Measurements from ENCODE around the gene TTLL11.
"Not testable (repeated sequence)": the region's sequence is repeated elsewhere in the genome, so short reads cannot be mapped to it uniquely, and the experiment has no call there.

The TTLL11 gene

DNA sequence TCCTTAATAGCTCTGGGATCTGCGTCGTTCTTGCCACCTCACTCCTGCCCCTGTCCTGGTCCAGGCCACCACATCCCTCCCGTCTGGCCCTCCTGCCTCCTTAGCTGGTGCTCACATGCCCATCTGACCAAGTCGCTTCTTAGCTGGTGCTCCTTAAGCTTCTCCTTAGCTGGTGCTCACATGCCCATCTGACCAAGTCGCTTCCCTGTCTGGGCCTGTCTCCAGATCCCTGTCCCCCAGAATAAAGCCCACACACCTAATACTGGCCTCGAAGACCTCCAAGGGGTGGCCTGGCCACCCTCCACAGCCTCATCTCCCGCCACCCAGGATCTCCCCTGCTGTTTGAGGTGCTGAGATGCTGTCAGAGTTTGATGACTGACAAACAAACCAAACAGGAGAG, 31.4 kb upstream of the TTLL11 start:
- no peak for DNase-seq

DNA sequence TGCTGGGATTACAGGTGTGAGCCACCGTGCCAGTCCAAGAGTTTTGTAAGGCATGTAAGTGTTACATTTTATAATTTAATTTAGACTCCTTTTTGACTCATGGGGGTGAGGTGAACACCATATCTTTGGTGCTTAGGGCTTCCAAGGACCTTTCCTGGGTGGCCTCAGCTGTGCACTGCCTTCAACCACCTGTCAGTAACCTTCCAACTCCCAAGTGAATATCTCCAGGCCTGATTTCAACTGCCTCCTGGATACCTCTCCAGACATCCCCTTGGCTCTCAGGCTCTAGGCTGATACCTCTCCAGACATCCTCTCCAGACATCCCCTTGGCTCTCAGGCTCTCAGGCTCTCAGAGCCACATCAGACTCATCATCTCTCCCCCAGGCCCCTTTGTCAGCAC, 30.9 kb upstream of the TTLL11 start:
- no peak for DNase-seq

DNA sequence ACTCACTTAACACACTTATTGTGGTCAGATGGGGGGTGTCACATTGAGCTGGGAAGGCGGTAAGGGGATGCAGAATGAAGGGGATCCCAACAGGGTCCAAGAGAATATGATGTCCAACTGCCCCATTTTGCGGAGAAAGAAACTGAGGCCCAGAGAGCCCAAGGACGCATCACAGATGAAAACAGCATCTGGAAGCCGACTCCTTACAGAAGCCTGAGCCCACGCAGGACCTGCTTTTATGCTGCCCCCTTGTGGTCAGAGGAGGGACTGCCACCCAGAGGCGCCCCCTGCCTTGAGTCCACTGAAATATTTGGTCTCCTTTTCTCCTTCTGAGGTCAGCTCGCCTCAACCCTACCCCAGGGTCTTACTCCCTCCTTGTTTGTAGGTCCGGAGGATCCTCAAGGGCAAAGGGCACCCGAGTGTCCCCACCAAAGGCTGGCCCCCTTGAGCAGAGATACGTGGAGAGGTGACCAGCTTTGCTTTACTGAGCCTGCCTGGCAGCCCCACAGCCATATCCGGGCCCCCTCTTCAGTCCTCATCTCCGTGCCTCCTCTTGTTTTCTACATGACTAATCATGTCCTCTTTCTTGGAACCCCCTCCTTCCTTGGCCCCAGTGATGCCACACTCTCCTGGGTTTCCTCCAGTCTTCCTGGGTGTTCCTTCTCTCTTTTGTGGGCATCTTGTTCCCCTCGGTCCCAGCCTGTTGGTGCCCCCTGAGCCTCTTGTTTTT, 30.0 kb upstream of the TTLL11 start:
- DNase-seq: peak; percentile 10

DNA sequence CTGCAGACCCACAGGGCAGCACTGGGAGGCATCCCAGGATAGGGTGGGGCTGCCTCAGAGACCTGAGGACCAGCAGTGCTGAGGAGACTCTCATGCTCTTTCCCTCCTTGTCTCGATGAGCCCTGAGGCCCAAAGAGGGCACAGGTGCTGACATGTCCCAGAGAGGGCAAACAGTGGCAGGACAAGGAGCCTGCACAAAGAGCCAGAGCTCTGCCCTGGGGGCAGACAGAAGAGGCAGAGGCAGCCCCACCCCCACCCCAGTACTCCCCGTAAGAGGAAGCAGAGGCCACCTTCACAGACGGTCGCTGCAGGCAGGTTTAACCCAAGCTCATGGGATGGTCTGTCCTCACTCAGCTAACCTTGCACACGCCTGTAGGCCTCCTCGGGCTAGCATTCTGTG, 29.4 kb upstream of the TTLL11 start:
- DNase-seq: no peak

DNA sequence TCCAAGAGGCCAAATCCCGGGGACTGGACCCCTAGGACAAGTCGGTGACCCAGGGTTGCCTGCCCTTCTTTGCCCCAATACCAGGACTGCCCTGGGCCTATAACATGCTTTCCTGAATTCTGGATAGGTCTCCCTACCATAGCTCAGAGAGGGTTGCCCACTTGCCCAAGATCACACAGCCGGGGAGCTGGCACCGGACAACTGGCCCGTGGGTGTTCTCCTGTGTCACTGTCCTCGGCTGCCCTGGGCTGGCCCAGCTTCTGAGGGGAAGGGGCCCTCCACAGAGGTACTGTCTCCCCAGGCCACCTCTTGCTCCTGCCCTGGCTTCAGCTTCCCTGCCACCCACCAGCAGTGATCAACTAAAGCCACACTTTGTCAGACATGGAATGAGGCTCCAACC, 28.8 kb upstream of the TTLL11 start:
- no peak for DNase-seq

DNA sequence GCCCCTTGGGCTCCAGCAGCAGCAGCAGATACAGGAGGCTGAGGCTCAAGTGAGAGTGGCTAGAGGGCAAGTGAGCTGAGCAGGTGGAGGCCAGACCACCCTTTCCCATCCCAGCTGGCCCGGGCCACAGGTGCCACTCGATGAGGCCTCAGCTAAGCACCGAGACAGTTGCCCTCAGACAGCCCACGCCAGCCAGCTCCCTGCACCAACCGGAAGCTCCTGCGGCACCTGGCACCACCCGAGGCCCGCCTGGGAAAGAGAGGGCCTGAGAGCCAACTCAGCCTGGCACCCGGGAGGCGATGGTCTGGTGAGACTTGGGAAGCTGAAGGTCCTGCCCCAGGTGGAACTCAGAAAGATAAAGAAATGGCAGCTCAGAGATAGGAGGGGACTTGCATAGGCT, 28.3 kb upstream of the TTLL11 start:
- no peak for DNase-seq

DNA sequence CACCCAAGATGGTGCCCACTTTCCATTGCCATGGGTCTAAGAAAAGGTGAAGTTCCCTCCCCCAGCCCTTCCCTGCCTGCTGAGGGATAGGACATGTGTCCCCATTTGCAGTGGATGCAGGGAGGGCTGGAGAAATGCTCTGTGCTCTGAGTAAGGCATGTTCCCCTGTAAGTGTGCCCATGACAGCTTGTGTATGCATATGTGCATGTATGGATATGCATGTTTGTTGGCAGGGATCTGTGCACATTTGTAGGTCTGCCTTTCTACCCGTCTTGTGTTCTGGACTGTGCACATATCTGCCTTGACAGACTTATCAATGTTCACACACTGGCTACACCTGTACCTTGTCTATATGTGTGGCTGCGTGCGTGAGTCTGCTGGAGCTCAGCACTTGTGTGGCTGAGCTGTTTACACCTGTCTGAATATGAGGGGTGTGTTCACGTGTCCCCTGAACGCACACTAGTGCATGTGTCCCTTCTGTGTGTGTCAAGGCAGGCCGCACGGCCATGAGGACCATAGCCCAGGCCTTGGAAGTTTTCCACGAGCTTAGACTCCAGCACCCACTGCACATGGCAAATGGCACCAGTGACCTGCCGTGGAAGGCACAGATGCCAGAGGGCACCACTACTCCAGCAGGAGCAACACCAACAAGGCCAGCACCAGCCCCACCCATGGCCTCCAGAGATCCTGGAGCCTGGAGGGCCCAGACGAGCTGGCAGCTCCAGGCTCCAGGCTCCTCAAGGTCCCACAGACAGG, 27.4 kb upstream of the TTLL11 start:
- no peak for DNase-seq

DNA sequence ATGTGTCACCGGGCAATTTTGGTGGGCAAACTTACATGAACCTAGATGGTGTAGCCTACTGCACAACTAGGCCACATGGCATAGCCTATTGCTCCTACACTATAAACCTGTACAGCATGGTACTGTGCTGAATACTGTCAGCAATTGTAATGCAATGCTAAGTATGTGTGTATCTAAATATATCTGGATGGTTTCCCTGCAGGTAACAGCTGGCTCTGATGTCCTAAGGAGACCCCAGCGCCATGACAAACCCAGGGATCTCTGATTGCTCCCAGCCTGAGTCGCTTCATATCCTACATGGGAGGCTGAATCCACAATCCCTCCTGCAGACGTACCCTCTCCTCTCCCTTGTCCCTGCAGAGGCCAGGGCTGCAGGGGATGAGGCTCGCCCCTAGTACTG, 26.6 kb upstream of the TTLL11 start:
- DNase-seq: no peak

DNA sequence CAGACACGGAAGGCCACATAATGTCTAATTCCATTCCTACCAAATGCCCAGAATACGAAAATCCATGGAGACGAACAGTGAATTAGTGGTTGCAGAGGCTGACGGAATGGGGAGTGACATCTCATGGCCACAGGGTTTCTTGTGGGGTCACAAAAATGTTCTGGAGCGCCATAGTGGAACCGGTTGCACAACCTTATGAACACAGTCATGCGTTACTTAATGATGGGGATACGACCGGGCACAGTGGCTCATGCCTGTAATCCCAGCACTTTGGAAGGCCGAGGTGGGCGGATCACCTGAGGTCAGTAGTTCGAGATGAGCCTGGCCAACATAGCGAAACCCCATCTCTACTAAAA, 26.0 kb upstream of the TTLL11 start:
- DNase-seq: no peak

DNA sequence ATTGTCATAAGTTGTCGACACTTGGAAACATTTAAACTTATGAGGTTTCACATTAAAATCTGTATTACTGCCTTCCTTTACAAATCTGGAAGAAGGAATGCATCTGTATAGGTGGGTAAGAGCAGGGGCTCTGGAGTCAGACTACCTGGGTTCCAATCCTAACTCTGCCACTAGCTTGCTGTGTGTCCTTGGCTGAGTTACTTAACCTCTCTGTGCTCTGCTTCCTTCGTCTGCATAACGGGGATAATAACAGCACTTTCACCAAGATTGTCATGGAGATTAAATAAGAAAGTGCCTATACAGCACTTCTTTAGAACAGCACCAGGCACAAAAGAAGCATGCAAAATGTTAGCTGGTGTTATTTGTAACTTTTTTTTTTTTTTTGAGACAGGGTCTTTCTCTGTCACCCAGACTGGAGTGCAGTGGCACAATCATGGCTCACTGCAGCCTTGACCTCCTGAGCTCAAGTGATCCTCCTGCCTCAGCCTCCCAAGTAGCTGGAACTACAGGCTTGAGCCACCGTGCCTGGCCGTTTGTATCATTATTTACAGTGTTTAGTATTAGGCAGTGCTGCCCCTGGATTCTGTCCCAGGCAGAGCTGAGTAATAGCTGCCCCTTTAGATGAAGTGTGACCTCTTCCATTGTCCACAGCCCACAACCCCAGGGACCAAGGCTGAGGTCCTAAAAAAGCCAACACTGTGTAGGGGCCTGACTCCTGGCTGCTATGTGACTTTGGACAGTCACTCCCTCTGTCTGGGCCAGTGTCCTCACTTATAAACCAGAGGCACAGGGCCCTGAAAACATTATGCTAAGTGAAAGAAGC, 25.4 kb upstream of the TTLL11 start:
- no peak for DNase-seq

DNA sequence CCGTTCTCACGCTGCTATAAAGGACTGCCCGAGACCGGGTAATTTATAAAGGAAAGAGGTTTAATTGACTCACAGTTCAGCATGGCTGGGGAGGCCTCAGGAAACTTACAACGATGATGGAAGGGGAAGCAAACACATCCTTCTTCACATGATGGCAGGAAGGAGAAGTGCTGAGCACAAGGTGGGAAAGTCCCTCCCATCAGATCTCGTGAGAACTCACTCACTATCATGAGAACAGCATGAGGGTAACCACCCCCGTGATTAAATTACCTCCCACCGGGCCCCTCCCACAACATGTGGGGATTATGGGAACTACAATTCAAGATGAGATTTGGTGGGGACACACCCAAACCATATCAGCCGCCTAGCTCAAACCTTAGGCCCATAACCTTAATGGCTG, 24.1 kb upstream of the TTLL11 start:
- DNase-seq: not testable (repeated sequence)

DNA sequence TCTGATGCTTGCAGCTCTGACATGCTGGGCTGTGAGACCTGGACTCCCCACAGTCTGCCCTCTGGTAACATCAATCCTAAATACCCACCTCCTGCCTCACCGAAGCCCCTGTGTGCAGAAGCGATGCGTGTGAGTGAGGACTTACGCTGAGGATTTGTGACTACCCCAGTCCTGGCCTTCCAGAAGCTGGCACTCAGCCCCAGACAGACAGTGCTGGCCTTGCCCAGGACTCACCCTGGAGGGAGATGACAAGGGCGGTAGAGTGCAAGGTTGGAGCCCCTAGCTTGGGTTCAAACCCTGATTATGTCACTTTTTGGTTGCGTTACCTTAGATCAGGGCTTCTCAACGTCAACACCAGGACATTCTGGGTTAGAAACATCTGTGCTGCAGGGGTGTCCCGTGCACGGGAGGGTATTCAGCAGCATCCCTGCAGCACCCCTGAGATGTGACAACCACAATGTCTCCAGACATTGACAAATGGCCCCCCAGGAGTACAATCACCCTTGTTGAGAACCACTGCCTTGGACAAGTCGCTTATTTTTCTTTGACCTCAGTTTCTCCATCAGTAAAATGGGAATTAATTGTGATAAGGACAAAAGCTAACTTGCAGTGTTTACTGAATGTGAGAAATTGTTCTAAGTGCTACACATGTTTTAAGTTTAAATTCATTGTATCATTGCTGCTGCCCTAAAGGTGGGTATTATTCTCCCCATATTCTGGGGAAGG, 23.5 kb upstream of the TTLL11 start:
- DNase-seq: no peak

DNA sequence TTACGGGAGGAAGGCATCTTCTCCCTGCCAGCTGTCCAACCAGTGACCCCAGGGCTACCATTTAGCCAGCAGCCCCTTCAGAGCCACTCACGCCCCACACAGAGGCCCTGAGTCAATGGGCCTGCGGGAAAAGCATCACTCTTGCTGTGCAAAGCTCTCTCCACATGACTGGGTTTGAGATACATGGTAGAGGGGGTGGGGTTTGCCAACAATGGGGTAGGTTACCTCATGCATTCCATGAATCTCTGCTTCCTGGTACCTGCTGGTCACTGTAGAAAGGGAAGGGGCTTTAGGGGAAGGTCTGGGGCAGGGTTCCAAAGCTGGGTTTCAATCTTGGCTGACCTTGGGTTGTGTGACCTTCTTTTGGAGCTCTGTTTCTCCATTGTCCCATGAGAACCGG, 22.9 kb upstream of the TTLL11 start:
- no peak for DNase-seq

DNA sequence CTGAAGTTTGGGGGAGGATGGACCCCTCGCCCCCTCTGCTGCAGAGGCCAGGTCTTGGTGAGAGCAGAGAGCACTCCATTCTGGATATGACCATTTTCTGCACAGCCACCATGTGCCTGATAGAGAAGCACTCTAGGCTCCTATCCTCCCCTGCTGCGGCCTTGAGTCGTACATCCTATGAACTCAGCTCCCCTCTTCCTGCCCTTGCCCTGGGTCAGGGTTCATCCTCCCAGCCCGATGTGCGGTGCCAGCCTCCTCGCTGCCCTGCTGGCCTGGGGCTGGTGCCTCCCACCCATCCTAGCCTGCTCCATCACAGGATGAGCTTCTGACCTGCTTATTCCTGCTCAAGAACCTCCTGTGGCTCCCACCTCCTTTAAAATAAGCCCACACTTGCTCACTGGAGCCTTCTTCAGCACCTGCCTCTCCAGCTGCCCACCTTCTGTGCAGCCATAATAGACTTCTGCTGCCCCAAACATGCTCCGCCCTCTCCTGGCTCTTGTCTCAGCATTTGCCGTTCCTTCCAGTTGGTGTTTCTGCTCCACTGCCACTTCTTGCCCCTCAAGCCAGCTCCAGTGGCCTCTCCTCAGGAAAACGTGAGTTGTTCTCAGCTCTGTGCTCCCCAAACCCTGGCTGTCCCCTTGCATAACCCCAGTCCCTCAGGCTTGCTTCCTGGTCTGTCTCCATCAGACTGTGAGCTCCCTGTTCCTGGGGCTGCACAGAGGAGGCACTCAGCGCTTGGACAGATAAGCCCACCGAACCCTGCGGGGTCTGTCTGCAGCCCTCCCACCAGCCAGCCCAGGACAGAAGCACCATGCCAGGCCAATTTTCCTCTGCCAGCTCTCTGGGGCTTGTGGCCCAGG, 22.3 kb upstream of the TTLL11 start:
- no peak for DNase-seq

DNA sequence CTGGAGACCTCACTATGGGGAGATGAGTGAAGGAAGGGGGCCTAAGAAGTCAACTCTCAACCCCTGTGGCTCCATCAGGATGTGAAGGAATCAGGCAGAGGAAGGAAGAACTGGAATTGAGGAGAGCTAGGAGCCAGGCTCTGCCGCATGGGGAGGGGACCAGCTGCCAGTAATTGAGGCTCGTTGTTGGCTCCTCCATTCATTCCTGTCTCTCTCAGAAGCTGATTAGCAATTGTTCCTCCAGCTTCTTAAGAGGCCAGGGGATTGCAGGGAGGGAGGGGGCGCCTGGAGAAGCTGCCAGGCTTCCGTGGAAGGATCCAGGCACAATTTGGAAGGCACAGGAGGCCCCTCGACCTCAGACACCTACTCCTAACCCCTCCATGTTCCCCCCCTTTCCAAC, 20.5 kb upstream of the TTLL11 start:
- no peak for DNase-seq

DNA sequence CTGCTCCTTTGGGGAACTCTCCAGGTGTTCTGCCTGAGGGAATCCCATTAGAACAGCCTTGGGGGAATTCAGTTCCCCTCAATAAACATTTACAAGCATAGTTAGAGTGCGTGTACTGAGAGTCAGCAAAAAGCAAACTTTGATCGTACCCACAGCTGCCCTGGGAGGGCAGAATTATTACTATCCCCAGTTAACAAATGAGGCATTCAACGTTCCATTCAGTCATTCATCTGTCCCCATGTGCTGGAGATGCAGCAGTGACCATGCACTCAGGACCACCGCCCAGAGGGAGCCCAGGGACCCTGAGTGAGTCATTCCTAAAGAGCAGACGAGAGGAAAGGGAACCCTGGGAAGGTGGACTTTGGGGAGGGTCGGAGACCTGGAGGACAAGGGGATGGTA, 19.1 kb upstream of the TTLL11 start:
- DNase-seq: no peak

DNA sequence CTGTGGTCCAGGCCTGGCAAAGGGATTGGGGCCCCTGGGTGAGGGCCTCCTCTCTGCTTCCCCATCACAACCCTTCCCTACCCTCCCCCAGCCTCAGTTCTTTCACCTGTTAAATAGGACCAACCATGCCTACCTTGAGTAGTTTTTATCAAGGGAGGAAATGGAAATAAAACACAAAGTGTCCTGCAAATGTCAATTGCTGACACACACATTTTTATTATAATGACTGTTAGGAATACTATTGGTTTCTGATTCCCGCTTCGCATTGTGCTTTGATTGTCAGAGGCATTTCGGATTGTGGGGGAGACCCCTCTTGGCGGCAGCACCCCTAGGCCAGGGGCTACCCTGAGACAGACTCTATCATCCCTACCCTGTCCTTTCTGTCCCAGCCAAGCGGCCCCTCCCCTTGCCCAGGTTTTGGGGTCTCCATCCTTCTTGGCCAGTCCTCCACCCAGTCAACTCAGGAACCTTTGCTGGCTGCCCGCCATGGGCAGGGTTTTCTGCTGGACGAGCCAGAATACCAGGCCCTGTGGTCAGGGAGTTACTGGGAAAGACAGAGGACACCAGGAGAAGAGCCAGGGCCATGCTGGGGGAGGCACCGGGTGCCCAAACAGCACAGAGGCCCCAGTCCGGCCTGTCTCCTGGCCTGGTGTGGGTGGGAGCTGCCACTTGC, 18.4 kb upstream of the TTLL11 start:
- DNase-seq: no peak

DNA sequence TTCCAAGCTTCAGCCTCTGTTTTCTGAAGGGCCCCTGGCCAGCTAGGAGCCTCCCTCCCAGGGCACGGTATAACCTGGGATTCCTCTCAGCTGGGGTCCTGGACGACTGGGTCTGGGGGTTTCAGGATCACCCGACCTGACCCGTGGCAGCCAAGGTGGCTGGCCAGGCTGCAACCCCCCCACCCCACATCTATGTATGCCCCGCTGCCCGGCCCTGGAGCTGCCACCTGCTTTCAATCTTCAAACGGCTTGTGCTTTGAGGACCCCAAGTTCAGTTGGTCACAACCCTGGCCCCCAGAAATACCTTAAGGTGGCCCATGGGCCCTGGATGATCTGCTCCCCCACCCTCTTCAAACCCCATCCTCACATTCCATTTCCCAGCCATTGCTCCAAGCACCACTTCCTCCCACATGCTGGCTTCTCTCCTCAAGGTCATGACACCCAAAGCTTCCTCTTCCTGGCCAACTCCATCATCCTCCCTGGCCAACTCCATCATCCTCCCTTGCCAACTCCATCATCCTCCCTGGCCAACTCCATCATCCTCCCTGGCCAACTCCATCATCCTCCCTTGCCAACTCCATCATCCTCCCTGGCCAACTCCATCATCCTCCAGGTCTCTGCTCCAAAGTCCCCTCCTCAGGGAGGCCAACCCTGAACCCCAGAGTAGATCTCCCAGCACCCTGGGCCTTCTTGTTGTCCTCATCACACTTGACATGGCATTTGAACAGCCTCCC, 17.2 kb upstream of the TTLL11 start:
- DNase-seq: no peak

DNA sequence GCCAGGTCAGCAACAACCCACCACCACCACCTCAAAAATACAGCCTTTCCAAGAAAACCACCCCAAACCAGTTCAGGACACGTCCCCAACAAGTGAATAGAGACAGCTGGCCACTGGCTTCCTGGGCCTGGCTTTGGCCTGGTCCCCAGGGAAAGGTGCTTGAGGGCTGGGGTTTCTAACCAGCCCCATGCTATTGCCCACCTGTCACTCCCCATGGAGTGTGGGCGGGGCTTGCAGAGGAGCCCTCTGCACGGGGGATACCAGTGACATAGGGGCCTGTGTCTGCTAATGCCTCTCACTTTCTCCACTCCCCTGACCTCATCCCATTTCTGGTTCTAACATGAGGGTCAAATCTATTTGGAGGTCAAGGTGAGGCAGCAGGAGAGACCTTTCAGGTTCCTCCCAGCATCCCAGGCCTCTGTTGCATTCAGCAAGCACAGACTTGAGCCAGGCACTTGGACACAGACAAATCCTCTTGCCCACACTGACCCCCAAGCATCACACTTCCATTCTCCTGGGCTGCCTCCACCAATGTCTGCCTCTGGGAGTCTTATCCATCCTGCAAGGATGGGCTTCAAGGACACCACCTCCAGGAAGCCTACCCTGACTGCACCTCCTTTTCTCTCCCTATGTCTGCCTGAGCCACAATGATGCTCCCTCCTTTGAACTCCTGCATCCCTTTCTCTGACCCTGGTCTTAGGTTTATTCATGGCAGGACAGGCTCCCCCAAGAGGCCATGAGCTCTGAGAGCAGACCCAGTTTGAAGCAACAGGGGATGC, 16.1 kb upstream of the TTLL11 start:
- no peak for DNase-seq

DNA sequence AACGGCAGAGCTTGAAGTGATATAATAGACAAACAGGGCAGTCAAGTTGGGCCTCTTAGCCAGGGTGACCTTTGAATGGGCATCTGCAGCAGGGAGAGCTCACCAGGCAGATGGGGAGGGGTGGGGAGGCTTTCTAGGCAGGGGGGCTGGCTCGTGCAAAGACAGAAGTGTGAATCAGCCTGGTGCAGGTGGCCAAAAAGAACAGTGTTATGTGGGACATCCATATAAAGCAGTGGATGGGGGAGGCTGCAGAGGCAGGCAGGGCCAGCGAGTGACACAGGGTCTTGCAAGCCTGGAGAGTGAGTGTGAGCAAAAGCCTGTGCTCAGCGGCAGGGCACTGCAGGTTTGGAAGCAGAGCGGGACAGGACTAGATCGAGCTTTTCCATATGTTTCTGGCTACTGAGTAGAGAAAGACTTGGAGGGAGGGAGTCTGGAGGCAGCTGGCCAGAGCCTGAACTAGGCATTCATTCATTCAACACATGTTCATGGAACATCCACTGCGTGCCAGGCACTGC, 14.2 kb upstream of the TTLL11 start:
- DNase-seq: no peak
